SK-N-SH (cell line): ENCODE data around the gene RLF. TPM values are rescaled to one million over a fixed set of nuclear protein-coding genes. Genes with fewer than 3 reads are reported as not detected.
A peak's percentile ranks its signal among the peaks of the same experiment; 100 is the strongest.

Experiments used
- CTCF ChIA-PET: fragments of 300-600, 350-600 bp; formaldehyde crosslinking; extraction: SDS; loops from one replicate; lab custom pipeline; 2021; lab: Yijun Ruan, JAX
- POLR2A ChIA-PET: fragments of 350-600 bp; sonication (Branson Sonifier 250); formaldehyde crosslinking; extraction: SDS; loops from one replicate; lab custom pipeline; 2020; ENCODE audit warnings: antibody characterized with exemption, inconsistent platforms; lab: Yijun Ruan, JAX
- DNase-seq: peaks from one replicate; pipeline ENCODE4 v3.0.0; 2012
- H2AFZ ChIP-seq: fragments of 200-600 bp; sonication (generic); 2 replicates; pipeline ENCODE4 v1.8.1; 2016; ENCODE audit warnings: antibody characterized with exemption, mild to moderate bottlenecking, low read depth
- H3F3A ChIP-seq: fragments of 200-600 bp; sonication (generic); replicated peaks from 2 replicates; pipeline ENCODE3; 2016; ENCODE audit warnings: antibody characterized with exemption, mild to moderate bottlenecking; ENCODE audit not compliant: insufficient read depth
- H3K27ac ChIP-seq, 2 experiments: fragments of 200-500 bp in 1 of 2; fragments of 200-600 bp in 1 of 2; sonication (Bioruptor generic) in 1 of 2; sonication (generic), shearing (Covaris generic) in 1 of 2; 2 replicates each; pipeline versions ENCODE4 v1.5.1 to v1.6.1; 2014 to 2016; ENCODE audit warnings: low read depth in 2 of 2, inconsistent platforms in 1 of 2, low read length in 1 of 2, mild to moderate bottlenecking in 1 of 2, mixed read lengths in 1 of 2
- H3K27me3 ChIP-seq: fragments of 200-600 bp; sonication (generic), shearing (Covaris generic); 2 replicates; pipeline ENCODE4 v1.6.1; 2016; ENCODE audit warnings: mixed run types; ENCODE audit not compliant: insufficient read depth
- H3K36me3 ChIP-seq, 2 experiments: fragments of 200-500 bp in 1 of 2; fragments of 200-600 bp in 1 of 2; sonication (Bioruptor generic) in 1 of 2; sonication (generic) in 1 of 2; replicated peaks in 1 of 2; 2 replicates each; pipeline versions ENCODE3 to v1.5.1; 2014 to 2016; ENCODE audit warnings: low read length in 1 of 2, mild to moderate bottlenecking in 1 of 2; ENCODE audit not compliant: insufficient read depth in 2 of 2, control insufficient read depth in 1 of 2
- H3K4me1 ChIP-seq, 2 experiments: fragments of 200-500 bp in 1 of 2; fragments of 200-600 bp in 1 of 2; sonication (Bioruptor generic) in 1 of 2; sonication (generic), shearing (Covaris generic) in 1 of 2; 2 replicates each; pipeline versions ENCODE4 v1.5.1 to v1.6.1; 2014 to 2016; ENCODE audit warnings: low read depth in 1 of 2, low read length in 1 of 2, mixed run types in 1 of 2; ENCODE audit not compliant: insufficient read depth in 2 of 2, control insufficient read depth in 1 of 2
- H3K4me2 ChIP-seq: fragments of 200-600 bp; sonication (generic), shearing (Covaris generic); 2 replicates; pipeline ENCODE4 v1.6.1; 2017; ENCODE audit warnings: mixed run types
- H3K4me3 ChIP-seq, 2 experiments: fragments of 200-500 bp in 1 of 2; fragments of 200-600 bp in 1 of 2; sonication (Bioruptor generic) in 1 of 2; sonication (generic), shearing (Covaris generic) in 1 of 2; 2 replicates each; pipeline versions ENCODE4 v1.5.1 to v1.8.1; 2014 to 2016; ENCODE audit warnings: low read depth in 2 of 2, inconsistent platforms in 1 of 2, low read length in 1 of 2, mild to moderate bottlenecking in 1 of 2, mixed read lengths in 1 of 2, moderate library complexity in 1 of 2
- H3K79me2 ChIP-seq: fragments of 200-600 bp; sonication (generic); 2 replicates; pipeline ENCODE4 v1.8.1; 2017; ENCODE audit warnings: mild to moderate bottlenecking; ENCODE audit not compliant: insufficient read depth
- H3K9ac ChIP-seq: fragments of 200-600 bp; sonication (generic); 2 replicates; pipeline ENCODE4 v1.6.1; 2017; ENCODE audit warnings: mixed run types
- H3K9me2 ChIP-seq: fragments of 200-600 bp; sonication (generic); 2 replicates; pipeline ENCODE4 v1.6.1; 2017; ENCODE audit warnings: mixed run types
- H3K9me3 ChIP-seq: fragments of 200-600 bp; sonication (generic); 2 replicates; pipeline ENCODE4 v1.6.1; 2017; ENCODE audit warnings: mixed run types, mild to moderate bottlenecking, moderate library complexity
- H4K20me1 ChIP-seq: fragments of 200-600 bp; sonication (generic); 2 replicates; pipeline ENCODE4 v1.6.1; 2017; ENCODE audit warnings: mild to moderate bottlenecking, mixed run types; ENCODE audit not compliant: insufficient read depth
- CHD2 ChIP-seq: fragments of 150-350 bp; IDR thresholded peaks from 2 replicates; pipeline ENCODE4 v1.6.1; 2018; ENCODE audit warnings: low read length; ENCODE audit not compliant: partially characterized antibody
- EP300 ChIP-seq, 2 experiments: IDR thresholded peaks; 2 replicates each; pipeline versions ENCODE4 v1.4.0 to v1.6.1; 2012; ENCODE audit warnings: borderline replicate concordance in 1 of 2, low read depth in 1 of 2, low read length in 1 of 2
- FOSL2 ChIP-seq: IDR thresholded peaks from 2 replicates; pipeline ENCODE4 v1.4.0; 2012; ENCODE audit warnings: low read depth, mild to moderate bottlenecking, moderate library complexity, borderline replicate concordance
- FOXJ3 ChIP-seq: sonication (generic); formaldehyde crosslinking; IDR thresholded peaks from 2 replicates; pipeline ENCODE4 v1.5.1; 2020; ENCODE audit warnings: mild to moderate bottlenecking, missing genetic modification reagents
- FOXM1 ChIP-seq: IDR thresholded peaks from 2 replicates; pipeline ENCODE4 v1.4.0; 2012; ENCODE audit warnings: low read depth, mild to moderate bottlenecking
- JUND ChIP-seq: IDR thresholded peaks from 2 replicates; pipeline ENCODE4 v1.4.0; 2012
- MAX ChIP-seq: IDR thresholded peaks from 2 replicates; pipeline ENCODE4 v1.4.0; 2012; ENCODE audit warnings: low read depth
- MEF2A ChIP-seq: IDR thresholded peaks from 2 replicates; pipeline ENCODE4 v1.4.0; 2012; ENCODE audit warnings: low read depth, borderline replicate concordance
- NRF1 ChIP-seq: IDR thresholded peaks from 2 replicates; pipeline ENCODE4 v1.6.1; 2012; ENCODE audit warnings: low read depth, mild to moderate bottlenecking, low read length
- RCOR1 ChIP-seq: fragments of 150-350 bp; IDR thresholded peaks from 2 replicates; pipeline ENCODE4 v1.6.1; 2017; ENCODE audit warnings: antibody characterized with exemption, low read length
- REST ChIP-seq: IDR thresholded peaks from 2 replicates; pipeline ENCODE4 v1.6.1; 2012; ENCODE audit warnings: mild to moderate bottlenecking, low read depth, low read length, moderate library complexity
- RFX5 ChIP-seq: IDR thresholded peaks from 2 replicates; pipeline ENCODE4 v1.6.1; 2012; ENCODE audit warnings: mild to moderate bottlenecking, improper control_type of control experiment, low read length
- SIN3A ChIP-seq: IDR thresholded peaks from 2 replicates; pipeline ENCODE4 v1.6.1; 2012; ENCODE audit warnings: low read depth, mild to moderate bottlenecking, low read length, moderate library complexity, borderline replicate concordance
- SMC3 ChIP-seq: IDR thresholded peaks from 2 replicates; pipeline ENCODE4 v1.6.1; 2012; ENCODE audit warnings: low read depth, low read length, improper control_type of control experiment
- TCF12 ChIP-seq: IDR thresholded peaks from 2 replicates; pipeline ENCODE4 v1.4.0; 2012
- USF1 ChIP-seq: IDR thresholded peaks from 2 replicates; pipeline ENCODE4 v1.4.0; 2012; ENCODE audit warnings: low read depth, borderline replicate concordance
- YY1 ChIP-seq: IDR thresholded peaks from 2 replicates; pipeline ENCODE4 v1.4.0; 2012; ENCODE audit warnings: low read depth, mild to moderate bottlenecking
- ZBTB33 ChIP-seq: IDR thresholded peaks from 2 replicates; pipeline ENCODE4 v1.4.0; 2012; ENCODE audit warnings: low read depth, borderline replicate concordance
- WGBS: methylation state at CpG from one replicate; pipeline ENCODE4 v1.1.6; 2017; ENCODE audit warnings: low lambda C conversion rate; 5-methylcytosine and 5-hydroxymethylcytosine counted together
- polyA plus RNA-seq, 3 experiments: library from polyadenylated mRNA; depleted of rRNA; stranded (reverse); fragments of >200 nt; gene quantifications; 2 replicates each; pipeline ENCODE4 v1.2.3, GENCODE V29; 2012

Gene RLF
- polyA plus RNA-seq, 1 of the 3 experiments (the other 2 are of a cell fraction), result 2.3 TPM

- Histone ChIP-seq H3K9ac (peak overlapping the region; percentile 6; the same call in 1 of the 2 replicates), H3K4me1 (peaks cover 0 to 22% of the 10 kb centered on the region in 2 experiments; a peak in 3 of 4 replicates), H3K4me3 (no peak overlapping the region), H3F3A (peaks cover 40% of the 10 kb centered on the region), H3K9me2 (no peaks in the 10 kb centered on the region), H3K36me3 (peaks cover 15 to 33% of the 10 kb centered on the region in 2 experiments), H3K79me2 (no peaks in the 10 kb centered on the region), H3K4me2 (peak overlapping the region; percentile 65), H3K9me3 (no peaks in the 10 kb centered on the region), H2AFZ (peak overlapping the region; percentile 4; the same call in 1 of the 2 replicates), H3K27me3 (no peaks in the 10 kb centered on the region), H3K27ac (peak overlapping the region; percentile 54 to 93; a peak in 3 of 4 replicates), H4K20me1 (no peaks in the 10 kb centered on the region)
- no peak for DNase-seq
- POLR2A ChIA-PET, result no interaction called here
- CTCF ChIA-PET, result interaction anchor here (1.0 to 3.0 kb wide), 3 partner anchors 15 to 97 kb away, joined by 4 to 7 read pairs (median 5); no protein-coding TSS in a partner anchor
- TF ChIP-seq FOXJ3 (CRISPR knock-in tag), result no peak
- no peak for TF ChIP-seq FOSL2
- no peak for TF ChIP-seq RFX5
- TF ChIP-seq RCOR1, result no peak
- no peak for TF ChIP-seq EP300 (IDR thresholded peaks at IDR 0.05; ENCODE audit: borderline replicate concordance in 1 of 2, low read depth in 1 of 2, low read length in 1 of 2)
- no peak for TF ChIP-seq NRF1
- TF ChIP-seq MAX, result no peak
- TF ChIP-seq ZBTB33, result no peak
- no peak for TF ChIP-seq TCF12
- TF ChIP-seq SMC3, result no peak
- TF ChIP-seq USF1, result no peak
- TF ChIP-seq CHD2, result no peak
- TF ChIP-seq JUND, result no peak
- TF ChIP-seq MEF2A, result no peak
- WGBS, result 75% methylated on average over 1 of the region's 1 CpG
Observed at GRCh38 chr1:40241362-40241761, 80.2 kb downstream of the RLF start.

GRCh38 chr1:40243351-40243750 is 82.2 kb downstream of the RLF start:
- no peaks in the 10 kb centered on the region for H3K79me2 ChIP-seq
- CTCF ChIA-PET, result interaction anchor here (0.6 to 1.4 kb wide), 3 partner anchors 37 to 196 kb away, joined by 3 read pairs; no protein-coding TSS in a partner anchor
- H2AFZ ChIP-seq, result no peak overlapping the region
- no peaks in the 10 kb centered on the region for H3K27me3 ChIP-seq
- H3K9me3 ChIP-seq, result no peaks in the 10 kb centered on the region
- TF ChIP-seq REST (no peak), FOXJ3 (CRISPR knock-in tag) (no peak), FOXM1 (no peak), YY1 (no peak), SIN3A (no peak), RCOR1 (no peak)
- H3K4me1 ChIP-seq, result peaks cover 0 to 22% of the 10 kb centered on the region in 2 experiments; a peak in 3 of 4 replicates
- no peak overlapping the region for H3K4me3 ChIP-seq
- WGBS, result 43% methylated on average over 2 of the region's 2 CpGs
- POLR2A ChIA-PET, result no interaction called here
- H3K9me2 ChIP-seq, result no peaks in the 10 kb centered on the region
- H4K20me1 ChIP-seq, result no peaks in the 10 kb centered on the region
- H3K9ac ChIP-seq, result no peak overlapping the region
- no peak overlapping the region for H3K4me2 ChIP-seq
- DNase-seq, result no peak
- H3K36me3 ChIP-seq, result peaks cover 0 to 13% of the 10 kb centered on the region in 2 experiments
- peak overlapping the region in 1 of 2 experiments; percentile 93; a peak in 2 of 4 replicates for H3K27ac ChIP-seq
- peaks cover 40% of the 10 kb centered on the region for H3F3A ChIP-seq
